HG03196 (cell line): ENCODE results near the gene SPRR5.

Experiments
- ATAC-seq: cut with Tn5 transposase; IDR thresholded peaks from one replicate; pipeline ENCODE4 v1.9.1; 2021; ENCODE audit not compliant: unreplicated experiment

The SPRR5 gene

GRCh38 chr1:152946651-152947256, at the start of gene SPRR5:
TSS of gene SPRR5 (plus strand) at chr1:152947206. CDS start at chr1:152948555, 1,349 bp downstream.
- no peak for ATAC-seq

- no peak for ATAC-seq
Measured at GRCh38 chr1:152899027-152899426, 48.0 kb upstream of the SPRR5 start.

- ATAC-seq = no peak
Measured at GRCh38 chr1:152899883-152900282, 47.1 kb upstream of the SPRR5 start.

- ATAC-seq = no peak
Measured at GRCh38 chr1:152901631-152902030, 45.4 kb upstream of the SPRR5 start.

DNA sequence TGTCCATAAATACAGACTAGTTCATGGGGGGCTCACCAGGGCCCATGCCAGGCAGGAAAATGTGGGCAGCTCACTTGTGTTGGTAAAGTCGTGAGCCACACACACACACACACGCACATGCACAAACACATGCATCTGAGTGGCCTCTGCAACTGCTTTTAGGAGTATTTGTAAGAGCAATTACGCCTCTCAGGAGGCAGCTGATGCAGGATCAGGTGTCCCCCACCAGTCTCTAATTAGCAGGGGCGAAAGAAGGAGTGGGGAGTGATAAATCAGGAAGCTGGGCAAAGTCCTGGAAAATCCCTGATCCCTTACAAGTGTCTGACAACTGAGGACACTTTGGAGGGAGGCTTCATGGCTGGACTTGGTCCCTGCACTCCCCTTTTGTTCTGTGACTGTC, 44.4 kb upstream of the SPRR5 start:
- ATAC-seq = no peak

DNA sequence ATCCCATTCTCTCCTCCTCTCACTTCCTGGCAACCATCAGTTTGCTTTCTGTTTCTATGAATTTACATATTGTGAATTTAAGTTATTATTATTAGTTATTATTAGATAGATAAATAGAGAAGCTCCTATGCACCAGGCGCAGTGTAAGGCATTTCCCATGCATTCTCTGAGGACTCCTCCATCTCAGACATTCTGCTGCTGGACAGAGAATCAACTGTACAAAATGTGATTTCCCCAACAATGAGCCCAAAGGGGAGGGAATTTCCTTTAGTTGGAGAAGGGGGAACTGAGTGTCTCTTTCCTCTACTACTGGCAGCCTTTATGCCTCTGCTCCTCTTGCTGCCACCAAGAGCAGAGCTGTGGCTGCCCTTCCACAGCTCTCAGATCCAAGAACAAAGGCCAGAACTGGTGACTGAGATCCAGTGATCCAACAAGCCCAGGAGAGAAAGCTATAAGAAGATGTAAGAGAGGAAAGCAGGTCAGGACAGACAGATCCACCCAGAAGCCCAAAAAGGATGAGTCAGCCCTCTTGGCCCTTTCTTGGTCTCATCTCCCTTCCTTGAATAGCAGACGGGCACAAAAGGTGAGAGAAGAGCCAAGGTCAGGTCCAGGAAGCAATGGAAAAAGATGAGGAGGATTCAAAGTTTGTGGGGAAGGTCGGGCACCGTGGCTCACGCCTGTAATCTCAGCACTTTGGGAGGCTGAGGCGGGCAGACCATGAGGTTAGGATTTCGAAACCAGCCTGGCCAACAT, 42.1 kb upstream of the SPRR5 start:
- ATAC-seq = no peak

- no peak for ATAC-seq
Measured at GRCh38 chr1:152906023-152906565, 40.9 kb upstream of the SPRR5 start.

DNA sequence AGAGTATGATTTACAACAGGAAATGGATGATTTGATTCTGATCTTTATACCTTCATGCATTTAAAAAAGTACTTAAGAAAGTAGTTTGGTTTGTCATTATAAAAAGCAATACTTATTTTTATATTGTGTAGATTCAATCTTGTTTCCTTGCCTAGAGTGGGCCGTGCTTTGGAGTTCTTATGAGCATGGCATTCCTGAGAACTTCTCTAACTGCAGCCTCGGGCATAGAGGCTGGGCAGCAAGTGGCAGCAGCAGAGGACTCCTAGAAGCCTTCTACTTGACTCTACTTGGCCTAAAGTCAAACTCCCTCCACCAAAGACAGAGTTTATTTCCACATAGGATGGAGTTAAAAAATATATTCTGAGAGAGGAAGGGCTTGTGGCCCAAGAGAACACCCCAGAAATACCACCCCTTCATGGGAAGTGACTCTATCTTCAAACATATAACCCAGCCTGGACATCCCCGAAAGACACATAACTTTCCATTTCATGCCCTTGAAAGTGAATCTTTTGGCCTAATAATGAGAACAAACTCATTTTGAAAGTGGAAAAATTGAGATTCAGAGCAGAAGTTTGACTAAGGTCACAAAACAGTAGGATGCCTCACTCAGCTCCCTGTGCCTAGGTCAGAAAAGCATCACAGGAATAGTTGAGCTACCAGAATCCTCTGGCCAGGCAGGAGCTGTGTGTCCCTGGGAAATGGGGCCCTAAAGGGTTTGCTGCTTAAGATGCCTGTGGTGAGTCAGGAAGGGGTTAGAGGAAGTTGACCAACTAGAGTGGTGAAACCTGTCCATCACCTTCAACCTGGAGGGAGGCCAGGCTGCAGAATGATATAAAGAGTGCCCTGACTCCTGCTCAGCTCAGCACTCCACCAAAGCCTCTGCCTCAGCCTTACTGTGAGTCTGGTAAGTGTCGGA, 39.1 kb upstream of the SPRR5 start, which contains the start of gene IVL:
IVL (plus strand) TSS at position 861 of the 916 bp plus-strand sequence. CDS start 1,252 bp downstream, outside the sequence.
- ATAC-seq = no peak

- no peak for ATAC-seq
Measured at GRCh38 chr1:152909206-152909605, 37.8 kb upstream of the SPRR5 start.

DNA sequence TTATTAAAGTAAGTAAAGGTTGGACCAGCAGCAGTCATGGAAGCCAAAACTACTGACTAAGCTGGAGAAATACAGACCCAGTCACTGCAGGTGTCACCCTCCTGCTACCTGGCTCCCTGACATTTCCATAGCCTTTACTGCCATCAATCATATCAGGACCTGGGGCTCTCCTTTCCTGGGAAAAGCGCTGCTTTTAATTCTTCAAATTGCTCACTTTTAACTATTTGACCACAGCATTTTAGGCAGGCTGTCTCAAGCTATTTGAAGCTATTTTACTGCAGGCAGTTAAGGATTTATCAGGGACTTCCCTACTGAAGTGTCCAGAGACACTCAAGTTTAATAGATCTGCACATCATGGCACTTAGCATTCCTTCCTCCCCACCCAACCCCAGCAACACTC, 34.5 kb upstream of the SPRR5 start:
- ATAC-seq = no peak

GRCh38 chr1:152912900-152913299, 34.1 kb upstream of the SPRR5 start:
- no peak for ATAC-seq

- no peak for ATAC-seq
Measured at GRCh38 chr1:152917794-152918193, 29.2 kb upstream of the SPRR5 start.

- no peak for ATAC-seq
Measured at GRCh38 chr1:152919071-152919470, 27.9 kb upstream of the SPRR5 start.

GRCh38 chr1:152924191-152924590, 22.8 kb upstream of the SPRR5 start:
- ATAC-seq = no peak

- ATAC-seq = no peak
Measured at GRCh38 chr1:152926091-152926490, 20.9 kb upstream of the SPRR5 start.

DNA sequence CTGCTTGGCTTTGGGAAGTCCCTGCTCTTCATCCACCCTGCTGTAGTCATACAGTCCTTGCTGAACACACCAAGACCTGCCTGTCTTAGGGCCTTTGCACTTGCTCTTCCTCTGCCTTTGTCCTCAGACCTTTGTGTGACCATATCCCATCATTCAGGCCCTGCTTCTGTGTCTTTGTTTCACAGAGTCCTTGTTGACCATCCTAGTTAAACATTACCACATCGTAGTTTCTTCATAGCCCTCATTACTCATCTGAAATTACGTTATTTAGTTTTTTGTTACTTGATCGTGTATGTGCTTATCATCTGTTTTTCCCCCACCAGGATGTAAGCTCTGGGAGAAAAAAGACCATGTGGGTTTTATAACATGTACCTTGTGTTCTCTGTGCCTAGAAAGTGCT, 18.3 kb upstream of the SPRR5 start:
- ATAC-seq = no peak

GRCh38 chr1:152932170-152932811, 14.7 kb upstream of the SPRR5 start:
- no peak for ATAC-seq

- ATAC-seq = no peak
Measured at GRCh38 chr1:152933196-152933595, 13.8 kb upstream of the SPRR5 start.

GRCh38 chr1:152940614-152941013, 6.4 kb upstream of the SPRR5 start:
- no peak for ATAC-seq

- no peak for ATAC-seq
Measured at GRCh38 chr1:152941037-152941711, 5.8 kb upstream of the SPRR5 start.
